IPS-NIHi7 (cell line): ENCODE measurements around the gene BBS2.
A peak's percentile ranks its signal among the peaks of the same experiment; 100 is the strongest.

Source experiments
- DNase-seq: peaks from one replicate; pipeline ENCODE4 v3.0.0; 2012; ENCODE audit warnings: mixed read lengths; ENCODE audit errors: extremely low spot score

BBS2 gene

GRCh38 chr16:56477096-56477878 is 42.5 kb downstream of the BBS2 start:
- peak; percentile 22 for DNase-seq

GRCh38 chr16:56475201-56475600 is 44.6 kb downstream of the BBS2 start:
- peak; percentile 20 for DNase-seq

DNA sequence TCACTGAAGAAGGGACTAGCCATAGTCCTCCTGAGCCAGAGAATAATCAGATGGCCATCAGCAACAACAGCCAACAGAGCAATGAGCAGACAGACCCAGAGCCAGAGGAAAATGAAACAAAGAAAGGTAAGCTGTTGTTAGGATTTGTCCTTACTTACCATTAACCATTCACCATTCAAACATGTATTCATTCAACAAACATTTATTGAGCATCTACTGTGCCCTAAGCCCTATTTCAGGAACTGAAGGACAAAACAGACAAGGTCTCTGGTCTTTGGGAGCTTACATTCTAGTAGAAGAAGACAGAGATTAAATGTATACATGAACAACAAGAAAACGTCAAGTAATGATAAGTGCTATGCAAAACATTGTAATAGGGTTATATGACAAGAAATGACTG is 49.2 kb downstream of the BBS2 start:
- no peak for DNase-seq

DNA sequence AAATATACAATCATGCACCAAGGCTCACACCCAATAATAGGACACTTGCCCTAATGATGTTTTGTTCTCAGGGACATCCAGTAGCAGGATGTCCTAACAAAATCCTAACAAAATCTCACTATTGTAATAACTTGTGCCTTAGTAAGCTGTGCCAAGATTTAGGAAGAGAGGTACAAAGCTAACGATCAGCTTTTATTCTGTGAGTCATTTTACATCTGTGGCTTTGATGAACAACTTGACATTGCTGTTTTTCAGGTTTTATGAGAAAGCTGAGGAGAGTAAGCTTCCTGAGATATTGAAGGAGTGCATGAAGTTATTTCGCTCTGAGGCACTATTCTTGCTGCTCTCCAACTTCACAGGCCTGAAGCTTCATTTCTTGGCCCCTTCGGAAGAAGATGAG is 49.6 kb downstream of the BBS2 start:
- no peak for DNase-seq

- DNase-seq = no peak
These were observed 50.1 kb downstream of the BBS2 start for GRCh38 chr16:56469748-56470147.

DNA sequence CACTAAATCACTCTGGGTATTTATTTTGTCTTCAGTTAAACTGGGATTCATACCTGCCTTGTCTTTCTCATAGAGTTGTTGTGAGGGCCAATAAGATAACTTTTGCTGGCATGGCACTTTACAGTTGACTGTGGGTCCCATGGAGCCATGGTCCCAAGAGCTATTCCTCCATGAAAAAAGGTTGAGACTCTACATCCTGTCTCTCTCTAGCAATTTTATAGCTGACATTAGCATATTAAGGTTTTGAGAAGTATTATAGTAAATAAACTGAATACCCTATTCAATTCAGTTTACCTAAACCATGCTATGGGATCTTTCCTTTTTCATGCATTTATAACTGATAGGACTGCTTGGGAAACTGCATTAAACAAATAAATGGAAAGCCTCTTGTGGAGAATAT is 51.0 kb downstream of the BBS2 start:
- DNase-seq = no peak

GRCh38 chr16:56466344-56466743 is 53.5 kb downstream of the BBS2 start:
- DNase-seq = no peak

DNA sequence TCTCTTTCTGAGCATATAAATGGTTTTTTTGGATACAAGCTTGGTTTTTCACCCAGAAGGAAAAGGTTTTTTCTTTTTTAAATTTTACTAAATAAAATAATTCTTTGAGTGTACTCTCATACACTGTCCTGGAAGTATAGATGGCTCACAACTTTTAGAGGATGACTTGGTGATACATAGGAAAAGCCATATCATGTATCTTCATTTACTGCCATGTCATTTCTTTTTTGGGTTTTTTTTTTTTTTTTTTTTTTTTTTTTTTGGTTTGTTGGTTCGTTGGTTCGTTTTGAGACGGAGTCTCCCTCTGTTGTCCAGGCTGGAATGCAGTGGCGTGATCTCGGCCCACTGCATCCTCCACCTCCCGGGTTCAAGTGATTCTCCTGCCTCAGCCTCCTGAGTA is 56.7 kb downstream of the BBS2 start:
- DNase-seq = no peak

DNA sequence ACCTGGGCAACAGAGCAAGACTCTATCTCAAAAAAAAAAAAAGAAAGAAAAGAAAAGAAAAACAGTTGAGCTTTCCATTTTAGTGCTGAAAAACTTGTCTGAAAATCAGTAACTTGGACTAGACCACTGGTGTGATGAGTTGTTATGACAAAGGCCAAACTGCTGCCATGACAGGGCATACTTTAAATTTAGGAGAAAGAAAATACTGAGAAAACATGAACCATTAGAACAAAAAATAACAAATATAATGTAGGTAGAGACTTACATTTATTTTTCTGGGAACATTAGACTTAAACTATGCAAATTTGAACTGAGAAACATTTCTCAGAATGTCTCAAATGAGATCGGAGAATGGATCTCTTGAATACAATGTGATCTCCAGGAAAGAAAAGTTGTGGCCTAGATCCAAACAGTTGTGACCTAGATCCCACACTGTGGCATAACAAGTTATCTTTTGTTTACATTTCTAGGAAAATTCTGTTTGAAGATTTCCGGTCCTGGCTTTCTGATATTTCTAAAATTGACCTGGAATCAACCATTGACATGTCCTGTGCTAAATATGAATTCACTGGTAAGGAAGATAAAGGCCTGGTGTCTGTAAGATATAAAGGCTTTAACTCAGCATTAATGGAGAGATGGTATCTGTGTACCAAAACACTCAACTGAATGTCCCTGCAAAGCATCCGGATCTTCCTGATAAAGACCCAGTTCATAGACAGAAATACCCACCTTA is 57.6 kb downstream of the BBS2 start:
- no peak for DNase-seq

DNA sequence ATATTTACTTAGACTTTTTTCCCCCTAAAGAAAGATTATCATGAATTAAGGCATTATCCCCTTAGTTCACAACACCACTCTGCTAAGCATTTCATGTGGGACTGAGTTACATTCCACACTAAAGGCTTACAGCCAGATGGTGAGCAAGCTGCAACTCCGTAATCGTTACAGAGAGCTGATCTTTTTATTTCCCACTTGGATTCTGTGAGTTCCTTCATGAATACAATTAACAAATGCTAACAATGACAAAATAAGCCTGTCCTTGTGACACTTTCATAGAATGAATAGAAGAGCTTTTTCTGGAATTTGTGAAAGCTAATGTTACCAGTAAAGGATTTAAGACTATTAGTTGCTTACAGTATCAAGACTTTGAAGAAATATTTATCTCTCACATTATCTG is 59.7 kb downstream of the BBS2 start:
- no peak for DNase-seq

DNA sequence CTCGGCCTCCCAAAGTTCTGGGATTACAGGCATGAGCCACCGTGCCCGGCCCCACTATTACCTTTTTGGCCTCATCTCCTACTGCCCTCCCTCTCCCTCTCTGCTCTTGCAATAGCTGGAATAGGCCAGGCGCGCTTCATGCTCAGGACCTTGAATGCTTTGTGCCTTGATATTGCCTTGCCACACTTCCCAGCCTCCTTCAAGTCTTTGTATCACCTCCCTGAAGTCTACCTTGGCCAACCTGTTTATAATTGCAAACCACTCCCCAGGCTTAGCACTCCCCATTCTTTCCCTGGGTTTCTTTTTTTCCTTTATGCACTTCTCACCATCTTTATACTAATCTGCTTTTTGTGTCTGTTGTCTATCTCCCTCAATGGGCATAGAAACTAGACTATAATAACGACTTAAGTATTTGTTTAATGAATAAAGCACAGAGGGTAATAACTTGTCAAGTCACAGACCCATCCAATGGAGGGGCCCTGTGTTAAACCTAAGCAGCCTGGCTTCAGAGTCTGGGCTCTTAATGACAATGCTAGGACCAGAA is 61.8 kb downstream of the BBS2 start:
- DNase-seq = no peak

- DNase-seq = peak; percentile 76
These were observed 67.8 kb downstream of the BBS2 start for GRCh38 chr16:56451753-56452689.

- peak; percentile 100 for DNase-seq
These were observed 68.7 kb downstream of the BBS2 start, which contains the start of the genes NUDT21 and OGFOD1 for GRCh38 chr16:56450986-56451752. Gene NUDT21 (minus strand): TSS chr16:56451332. CDS start chr16:56451202, 130 bp downstream. Gene OGFOD1 (plus strand): TSS chr16:56451554. CDS start chr16:56451613, 59 bp downstream.

GRCh38 chr16:56450275-56450985 is 69.4 kb downstream of the BBS2 start:
- peak; percentile 28 for DNase-seq

DNA sequence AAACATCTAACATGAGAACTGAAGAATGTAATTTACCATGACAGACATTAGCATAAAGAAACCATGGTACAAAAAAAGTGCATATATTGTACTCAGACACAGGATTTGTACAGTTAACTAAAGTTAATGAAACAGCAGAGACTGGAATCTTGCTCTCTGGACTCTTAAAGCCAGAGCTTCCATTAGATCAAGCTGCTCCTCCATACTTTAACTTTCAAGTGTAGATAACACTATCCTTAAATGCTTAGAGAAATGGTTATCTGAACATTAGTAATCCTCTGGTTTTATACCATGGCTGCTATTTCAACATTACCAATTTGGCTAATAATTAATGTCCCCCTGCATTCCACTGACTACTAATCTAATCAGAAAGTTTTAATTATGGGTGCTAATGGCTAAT is 71.8 kb downstream of the BBS2 start:
- DNase-seq = no peak

DNA sequence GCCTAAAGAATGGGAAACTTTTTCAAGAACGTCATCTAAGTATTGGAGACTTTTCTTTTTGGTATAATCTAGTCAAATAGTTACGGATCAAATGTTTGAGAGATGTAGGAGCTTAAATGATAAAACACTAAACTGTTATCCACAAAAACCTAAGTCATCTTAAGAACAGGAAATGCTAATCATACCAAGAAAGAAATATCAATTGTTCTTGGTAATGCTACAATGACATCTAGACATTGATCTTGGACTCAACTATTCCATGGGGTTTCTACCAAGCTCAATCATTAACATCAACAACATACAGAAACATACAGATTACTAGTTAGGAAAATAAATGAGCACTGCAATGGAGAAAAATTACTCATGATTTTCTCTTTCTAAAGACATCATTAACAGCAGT is 72.5 kb downstream of the BBS2 start:
- no peak for DNase-seq

DNA sequence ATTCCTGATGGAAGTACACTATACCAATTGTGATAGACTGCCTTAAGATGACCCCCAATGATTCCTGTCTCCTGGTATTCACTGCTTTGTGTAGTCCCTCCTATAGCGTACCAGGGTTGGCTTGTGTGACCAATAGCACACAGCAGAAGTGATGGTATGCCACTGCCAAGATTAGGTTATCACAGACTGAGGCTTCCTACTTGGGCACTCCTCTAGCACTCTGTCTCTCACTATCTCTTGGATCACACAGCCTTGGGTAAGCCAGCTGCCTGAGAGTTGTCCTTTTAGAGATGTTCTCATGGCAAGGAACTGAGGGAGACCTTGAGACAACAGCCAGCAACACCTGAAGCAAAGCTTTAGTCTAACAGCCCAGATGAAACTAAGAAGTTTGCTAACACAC is 81.8 kb downstream of the BBS2 start:
- no peak for DNase-seq

- no peak for DNase-seq
These were observed 83.6 kb downstream of the BBS2 start for GRCh38 chr16:56436258-56436657.
